GM19438 (cell line): Measurements from ENCODE around the gene OR9Q2.
"Not testable (repeated sequence)": the region's sequence is repeated elsewhere in the genome, so short reads cannot be mapped to it uniquely, and the experiment has no call there.

Experiments used
- ATAC-seq: cut with Tn5 transposase; IDR thresholded peaks from one replicate; pipeline ENCODE4 v1.9.1; 2021; ENCODE audit warnings: low read depth; ENCODE audit not compliant: unreplicated experiment

OR9Q2 gene, protein sequence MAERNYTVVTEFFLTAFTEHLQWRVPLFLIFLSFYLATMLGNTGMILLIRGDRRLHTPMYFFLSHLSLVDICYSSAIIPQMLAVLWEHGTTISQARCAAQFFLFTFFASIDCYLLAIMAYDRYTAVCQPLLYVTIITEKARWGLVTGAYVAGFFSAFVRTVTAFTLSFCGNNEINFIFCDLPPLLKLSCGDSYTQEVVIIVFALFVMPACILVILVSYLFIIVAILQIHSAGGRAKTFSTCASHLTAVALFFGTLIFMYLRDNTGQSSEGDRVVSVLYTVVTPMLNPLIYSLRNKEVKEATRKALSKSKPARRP

DNA sequence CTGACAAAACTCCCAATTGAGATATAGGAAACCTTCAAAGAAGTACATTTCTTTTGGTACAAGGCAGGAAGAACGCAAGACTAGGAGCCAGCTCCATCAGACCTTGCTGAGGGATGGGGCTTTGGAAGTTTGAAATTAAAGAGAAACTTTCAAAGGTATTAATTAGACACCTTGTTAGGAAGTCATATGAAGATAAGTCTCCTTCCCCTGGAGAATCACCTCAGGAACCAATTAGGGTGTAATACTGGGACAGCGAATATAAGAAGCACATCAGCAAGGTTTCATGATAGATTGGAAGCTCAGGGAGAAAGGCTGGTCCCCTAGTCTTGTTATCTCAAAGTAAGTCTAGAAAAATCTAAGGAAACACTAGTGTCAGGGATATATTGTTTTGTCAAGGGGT, at the start of gene OR9Q2:
OR9Q2 (plus strand) TSS at position 301 of the 400 bp plus-strand sequence. CDS start 1,421 bp downstream, outside the sequence.
- no peak for ATAC-seq

GRCh38 chr11:58142761-58143160, 46.1 kb upstream of the OR9Q2 start:
- no peak for ATAC-seq

GRCh38 chr11:58152781-58153180, 36.1 kb upstream of the OR9Q2 start:
- ATAC-seq, result no peak

DNA sequence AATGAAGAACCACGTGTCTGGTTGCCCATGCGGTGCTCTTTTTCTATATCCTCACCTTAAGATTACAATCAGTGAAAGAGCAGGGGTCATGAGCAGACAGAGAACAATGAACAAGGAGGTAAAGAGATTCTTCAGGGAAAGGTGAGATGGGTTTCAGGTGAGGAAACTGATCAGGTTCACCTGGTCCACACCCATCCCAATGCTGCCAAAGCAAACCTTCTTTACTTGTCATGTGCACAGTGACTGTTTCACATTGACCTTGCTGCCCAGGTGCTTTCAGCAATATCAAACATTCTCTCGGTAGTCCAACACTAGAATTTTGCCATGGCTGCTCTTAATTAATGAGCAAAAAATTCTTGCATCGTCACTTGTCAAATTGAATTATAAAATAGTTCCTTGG, 24.5 kb upstream of the OR9Q2 start:
- ATAC-seq, result no peak

DNA sequence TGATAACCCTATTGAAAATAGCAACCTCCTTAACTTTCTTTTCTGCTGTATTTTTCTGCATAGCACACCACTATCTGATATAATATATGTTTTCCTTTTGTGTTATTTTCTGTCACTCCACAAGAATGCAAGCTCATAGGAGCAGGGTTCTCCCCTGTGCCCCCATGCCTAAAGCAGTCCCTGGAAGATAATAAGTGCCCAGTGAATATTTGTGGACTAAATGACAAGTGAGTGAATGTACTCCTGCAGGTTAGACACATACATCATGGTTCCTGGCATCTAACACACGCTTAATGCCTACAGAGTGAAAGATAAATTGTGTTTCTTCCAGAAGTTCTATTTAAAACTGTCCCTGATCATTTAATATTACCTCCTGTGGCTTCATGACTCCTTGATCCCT, 23.9 kb upstream of the OR9Q2 start:
- ATAC-seq, result no peak

DNA sequence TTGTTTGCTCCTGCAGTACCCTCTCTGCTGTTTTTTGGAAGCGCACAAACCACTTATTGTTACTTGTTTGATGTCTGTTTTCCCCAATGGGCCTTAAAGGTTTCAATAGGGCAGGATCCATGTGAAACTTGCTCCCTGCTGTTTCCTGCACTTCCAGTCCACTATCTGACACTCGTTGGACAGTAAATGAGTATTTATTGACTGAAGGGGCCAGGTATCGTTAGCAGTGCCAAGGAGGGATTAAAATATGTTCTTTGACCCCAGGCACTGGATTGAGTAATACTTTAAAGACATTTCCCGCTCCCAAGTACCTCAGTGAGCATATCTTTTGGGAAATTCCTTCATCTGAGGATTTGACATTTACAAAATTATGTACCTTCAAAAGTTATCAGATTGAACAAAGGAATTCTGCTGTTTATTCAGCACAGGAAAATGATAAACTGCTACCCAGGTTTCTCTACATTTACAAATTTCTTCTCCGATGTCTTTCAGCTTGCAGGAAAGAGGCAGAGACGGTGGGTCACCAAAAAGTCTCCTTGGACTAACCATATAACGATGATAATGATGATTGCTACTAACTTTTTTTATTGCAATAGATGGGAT, 23.3 kb upstream of the OR9Q2 start:
- no peak for ATAC-seq

GRCh38 chr11:58177409-58178054, 11.3 kb upstream of the OR9Q2 start:
- ATAC-seq, result no peak

DNA sequence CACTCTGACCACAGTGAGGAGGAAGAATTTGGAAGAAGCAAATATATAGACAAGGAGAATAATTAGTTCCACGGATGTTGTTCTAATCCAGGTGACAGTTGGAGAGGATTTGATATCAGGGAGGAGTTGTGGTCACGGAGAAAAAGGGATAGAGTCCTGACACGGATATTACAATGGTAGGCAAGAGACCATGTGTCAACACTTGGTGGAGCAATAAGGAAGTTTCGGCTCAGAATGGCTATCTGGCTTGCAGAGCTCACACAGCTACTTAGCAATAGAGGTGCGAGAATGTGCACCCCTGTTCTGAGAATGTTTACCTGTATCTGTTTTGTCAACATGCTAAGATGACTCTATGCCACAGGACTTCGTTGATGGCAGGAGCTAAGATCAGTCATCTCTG, 10.4 kb upstream of the OR9Q2 start:
- ATAC-seq, result no peak

GRCh38 chr11:58179648-58180047, 9.2 kb upstream of the OR9Q2 start:
- ATAC-seq, result no peak

GRCh38 chr11:58186938-58187337, 1.9 kb upstream of the OR9Q2 start:
- ATAC-seq, result no peak

- ATAC-seq, result no peak
These were observed 3.4 kb downstream of the OR9Q2 start for GRCh38 chr11:58192229-58192628.

GRCh38 chr11:58193391-58193790, 4.5 kb downstream of the OR9Q2 start:
- ATAC-seq, result no peak

DNA sequence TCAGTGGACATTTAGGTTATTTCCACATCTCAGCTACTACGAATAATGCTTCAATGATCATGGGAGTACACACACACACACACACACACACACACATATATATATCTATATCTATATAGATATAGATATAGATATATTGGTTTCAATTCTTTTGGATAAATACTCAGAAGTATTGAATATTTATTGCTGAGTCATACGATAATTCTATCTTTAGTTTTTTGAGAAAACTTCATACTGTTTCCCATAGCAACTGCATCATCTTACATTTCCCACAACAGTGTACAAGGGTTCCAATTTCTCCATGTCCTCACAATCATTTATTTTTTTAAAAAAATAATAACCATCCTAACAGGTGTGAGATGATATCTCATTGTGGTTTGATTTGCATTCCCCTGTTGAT, 7.1 kb downstream of the OR9Q2 start:
- no peak for ATAC-seq

GRCh38 chr11:58199271-58199670, 10.4 kb downstream of the OR9Q2 start:
- no peak for ATAC-seq

DNA sequence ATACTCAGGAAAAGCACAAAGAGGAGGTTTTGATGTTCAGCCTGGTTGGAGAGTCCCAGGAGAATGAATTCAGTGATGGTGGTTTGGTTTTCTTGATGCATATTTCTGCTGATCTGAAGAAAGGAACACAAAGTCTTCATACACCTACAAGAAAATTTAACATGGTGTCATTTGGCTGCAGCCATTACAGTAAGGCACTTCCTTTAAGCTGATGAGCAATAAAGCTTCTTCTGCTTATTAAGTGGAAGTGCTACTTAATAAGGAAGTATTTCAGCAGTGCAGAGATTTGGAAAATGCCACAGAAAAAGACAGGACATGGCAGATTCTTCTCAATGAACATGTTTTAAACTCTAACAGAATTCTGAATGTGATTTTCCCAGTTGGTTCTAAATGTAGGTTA, 15.2 kb downstream of the OR9Q2 start, which contains the start of gene OR1S2:
OR1S2 (minus strand) TSS at position 101 of the 400 bp plus-strand sequence; CDS start at position 101, 0 bp downstream.
- no peak for ATAC-seq

DNA sequence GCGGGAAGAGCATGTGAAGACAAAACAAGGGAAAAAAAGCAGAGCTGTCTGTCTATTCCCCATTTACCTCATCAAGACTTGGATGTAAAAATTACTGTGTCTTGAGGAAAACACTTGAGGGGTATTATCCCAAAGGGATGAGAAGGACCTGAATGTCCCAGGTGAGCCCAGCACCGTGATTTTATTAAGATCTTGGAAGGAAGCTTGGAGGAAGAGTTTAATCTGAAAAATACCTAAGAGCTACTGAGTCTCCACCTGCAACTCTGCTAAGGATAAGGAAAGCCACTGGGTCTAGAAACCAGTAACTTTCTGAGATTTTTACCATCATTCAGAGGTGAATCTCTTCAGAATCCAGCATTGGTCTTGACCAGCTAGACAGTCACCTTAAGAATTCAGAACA, 23.6 kb downstream of the OR9Q2 start, which contains the start of gene OR1S1:
OR1S1 (plus strand) TSS at position 301 of the 400 bp plus-strand sequence.
- not testable (repeated sequence) for ATAC-seq

GRCh38 chr11:58216476-58216875, 27.6 kb downstream of the OR9Q2 start:
- no peak for ATAC-seq

DNA sequence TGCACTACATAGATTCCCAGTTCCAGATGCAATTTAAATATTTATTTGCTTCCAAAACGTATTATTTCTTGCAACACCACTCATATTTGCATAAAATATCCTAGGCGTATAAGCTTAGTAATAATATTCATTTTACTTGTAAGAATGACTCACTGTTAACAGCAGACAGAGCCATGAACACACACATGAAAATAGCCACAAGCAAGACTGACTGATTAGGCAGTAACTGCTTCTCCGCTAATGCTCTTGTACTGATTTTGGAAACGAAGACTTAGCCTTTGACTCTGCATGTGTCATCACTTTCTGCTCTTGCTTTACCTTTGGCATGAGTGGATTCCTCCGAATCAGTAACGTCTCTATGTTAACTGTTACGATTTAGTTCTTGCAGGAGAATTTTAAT, 33.9 kb downstream of the OR9Q2 start:
- ATAC-seq, result no peak

- ATAC-seq, result no peak
These were observed 39.2 kb downstream of the OR9Q2 start for GRCh38 chr11:58227956-58228615.
